ENCODE measurements around the gene NACC1. TPM values are rescaled to one million over a fixed set of nuclear protein-coding genes. Genes with fewer than 3 reads are reported as not detected.

Gene NACC1
- polyA plus RNA-seq, 1 donor (not counting 4 experiments of a cell fraction or from before 2014, with no cell fraction given), result 32.9 TPM

DNA sequence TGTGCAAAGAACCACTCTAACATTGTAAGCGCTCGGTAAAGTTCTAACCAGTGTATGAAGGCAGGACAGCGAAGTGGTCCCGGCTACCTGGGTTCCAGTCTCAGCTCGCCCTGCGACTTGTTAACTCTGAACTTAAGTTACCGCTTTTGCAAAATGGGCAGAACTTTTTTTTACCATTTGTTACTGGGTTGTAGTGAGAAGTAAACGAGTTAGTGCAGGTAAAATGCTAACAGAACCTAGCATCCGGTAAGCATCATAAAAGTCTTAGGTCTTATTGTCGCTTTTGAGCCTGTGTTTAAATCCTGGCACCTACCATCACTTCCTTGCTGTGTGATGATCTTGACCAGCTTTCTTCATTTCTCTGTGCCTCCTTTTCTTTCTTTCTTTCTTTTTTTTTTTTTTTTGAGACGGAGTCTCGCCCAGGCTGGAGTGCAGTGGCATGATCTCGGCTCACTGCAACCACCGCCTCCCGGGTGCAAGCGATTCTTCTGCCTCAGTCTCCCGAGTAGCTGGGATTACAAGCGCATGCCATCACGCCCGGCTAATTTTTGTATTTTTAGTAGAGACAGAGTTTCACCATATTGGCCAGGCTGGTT lies 790 bp upstream of the NACC1 start:
- Histone ChIP-seq H3K36me3 (ENCODE audit: control insufficient read depth in 2 of 2, extremely low read depth in 1 of 2, insufficient read depth in 2 of 2, low read length in 2 of 2) (peaks cover 22 to 31% of the 10 kb centered on the region in 2 experiments), H3K4me2 (ENCODE audit: control insufficient read depth, extremely low read depth, insufficient read depth, low read depth, low read length) (peak overlapping the region; percentile 85), H3K4me1 (ENCODE audit: control insufficient read depth, extremely low read depth, insufficient read depth, low read length) (peaks cover 32% of the 10 kb centered on the region), H2AFZ (ENCODE audit: control insufficient read depth, low read length) (peak overlapping the region; percentile 74), H3K79me2 (ENCODE audit: control insufficient read depth, insufficient read depth, low read length) (peaks cover 55% of the 10 kb centered on the region), H3K9me3 (ENCODE audit: control insufficient read depth, low read depth, low read length) (no peaks in the 10 kb centered on the region), H3K4me3 (ENCODE audit: control insufficient read depth in 2 of 3, extremely low read depth in 1 of 3, insufficient read depth in 2 of 3, low read depth in 1 of 3, low read length in 3 of 3) (peak overlapping the region; percentile 81 to 96 (median 85)), H3K9ac (ENCODE audit: control insufficient read depth, extremely low read depth, insufficient read depth, low read length) (peak overlapping the region; percentile 91), H3K27me3 (ENCODE audit: control insufficient read depth, extremely low read depth, insufficient read depth, low read length) (no peaks in the 10 kb centered on the region), H3K9me1 (ENCODE audit: control insufficient read depth, extremely low read depth, insufficient read depth, low read length) (no peaks in the 10 kb centered on the region), H4K20me1 (ENCODE audit: control insufficient read depth, extremely low read depth, insufficient read depth, low read length) (peaks cover 13% of the 10 kb centered on the region), H3K27ac (ENCODE audit: control insufficient read depth, insufficient read depth, low read length) (peak overlapping the region; percentile 84)
- DNase-seq (ENCODE audit: low read depth, low spot score) (no peak), FAIRE-seq (no peak)
- dilution Hi-C loops (cut with MboI; ENCODE audit: extremely low pct_ligation_motif_present, low sequenced_read_pairs), result no loop called here
- TF ChIP-seq, protein P1, sequence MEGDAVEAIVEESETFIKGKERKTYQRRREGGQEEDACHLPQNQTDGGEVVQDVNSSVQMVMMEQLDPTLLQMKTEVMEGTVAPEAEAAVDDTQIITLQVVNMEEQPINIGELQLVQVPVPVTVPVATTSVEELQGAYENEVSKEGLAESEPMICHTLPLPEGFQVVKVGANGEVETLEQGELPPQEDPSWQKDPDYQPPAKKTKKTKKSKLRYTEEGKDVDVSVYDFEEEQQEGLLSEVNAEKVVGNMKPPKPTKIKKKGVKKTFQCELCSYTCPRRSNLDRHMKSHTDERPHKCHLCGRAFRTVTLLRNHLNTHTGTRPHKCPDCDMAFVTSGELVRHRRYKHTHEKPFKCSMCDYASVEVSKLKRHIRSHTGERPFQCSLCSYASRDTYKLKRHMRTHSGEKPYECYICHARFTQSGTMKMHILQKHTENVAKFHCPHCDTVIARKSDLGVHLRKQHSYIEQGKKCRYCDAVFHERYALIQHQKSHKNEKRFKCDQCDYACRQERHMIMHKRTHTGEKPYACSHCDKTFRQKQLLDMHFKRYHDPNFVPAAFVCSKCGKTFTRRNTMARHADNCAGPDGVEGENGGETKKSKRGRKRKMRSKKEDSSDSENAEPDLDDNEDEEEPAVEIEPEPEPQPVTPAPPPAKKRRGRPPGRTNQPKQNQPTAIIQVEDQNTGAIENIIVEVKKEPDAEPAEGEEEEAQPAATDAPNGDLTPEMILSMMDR (optimal IDR thresholded peaks at IDR 0.05 in 1 of 3, IDR thresholded peaks at IDR 0.05 in 1 of 3, conservative IDR thresholded peaks at IDR 0.05 in 1 of 3; ENCODE audit: extremely low read depth in 1 of 3, insufficient read depth in 2 of 3, low read length in 3 of 3), result no peak
- TF ChIP-seq EZH2 (IDR thresholded peaks at IDR 0.05; ENCODE audit: low read length), result no peak

DNA sequence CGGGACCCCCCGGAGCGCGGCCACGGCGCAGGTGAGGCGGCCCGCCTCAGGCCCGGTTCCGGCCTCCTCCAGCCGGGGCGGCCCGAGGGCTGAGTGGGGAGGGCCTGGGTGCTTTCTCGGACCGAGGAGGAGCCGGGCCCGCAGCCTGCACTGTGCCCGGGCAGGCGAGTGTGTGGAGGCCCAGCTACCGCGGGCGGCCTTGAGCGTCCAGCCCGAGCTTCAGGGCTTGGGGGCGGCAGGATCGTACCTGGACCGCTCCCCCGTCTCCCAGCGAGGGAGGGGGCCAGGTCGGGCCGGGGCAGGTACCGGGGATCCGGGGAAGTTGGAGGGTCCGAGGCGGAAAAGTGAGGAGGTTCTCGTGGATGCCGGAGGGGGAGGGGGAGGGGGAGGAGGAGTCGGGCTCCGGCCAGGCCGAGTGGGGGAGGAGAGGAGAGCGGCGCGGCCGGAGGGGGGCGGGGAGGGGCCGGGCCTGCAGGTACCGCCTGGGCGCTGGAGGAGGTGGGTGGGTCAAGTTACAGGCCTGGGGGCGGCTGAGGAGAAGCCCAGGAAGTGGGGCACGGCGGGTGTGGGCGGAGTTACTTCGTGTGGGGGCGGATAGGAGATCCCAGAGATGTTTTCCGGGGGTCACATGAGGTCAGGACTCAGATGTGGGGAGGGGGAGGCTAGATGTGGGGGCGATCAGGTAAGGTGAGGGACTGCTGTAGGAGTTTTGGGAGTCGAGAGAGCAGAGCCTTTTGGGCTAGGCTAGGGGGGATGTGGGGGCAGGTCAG lies 545 bp downstream of the NACC1 start:
- FAIRE-seq, result no peak

More for the DNA sequence above, 545 bp downstream of the NACC1 start:
- peak overlapping the region; percentile 78 for H3K9ac ChIP-seq (ENCODE audit: control insufficient read depth, extremely low read depth, insufficient read depth, low read length)
- H3K79me2 ChIP-seq (ENCODE audit: control insufficient read depth, insufficient read depth, low read length), result peaks cover 69% of the 10 kb centered on the region
- H3K4me1 ChIP-seq (ENCODE audit: control insufficient read depth, extremely low read depth, insufficient read depth, low read length), result peaks cover 32% of the 10 kb centered on the region
- H4K20me1 ChIP-seq (ENCODE audit: control insufficient read depth, extremely low read depth, insufficient read depth, low read length), result peaks cover 20% of the 10 kb centered on the region
- H3K27me3 ChIP-seq (ENCODE audit: control insufficient read depth, extremely low read depth, insufficient read depth, low read length), result no peaks in the 10 kb centered on the region
- no peaks in the 10 kb centered on the region for H3K9me3 ChIP-seq (ENCODE audit: control insufficient read depth, low read depth, low read length)
- H3K27ac ChIP-seq (ENCODE audit: control insufficient read depth, insufficient read depth, low read length), result peak overlapping the region; percentile 43
- peaks cover 16 to 30% of the 10 kb centered on the region in 2 experiments for H3K36me3 ChIP-seq (ENCODE audit: control insufficient read depth in 2 of 2, extremely low read depth in 1 of 2, insufficient read depth in 2 of 2, low read length in 2 of 2)
- DNase-seq (ENCODE audit: low read depth, low spot score), result no peak
- no peak overlapping the region for H2AFZ ChIP-seq (ENCODE audit: control insufficient read depth, low read length)
- TF ChIP-seq, protein P1 (optimal IDR thresholded peaks at IDR 0.05 in 1 of 3, IDR thresholded peaks at IDR 0.05 in 1 of 3, conservative IDR thresholded peaks at IDR 0.05 in 1 of 3; ENCODE audit: extremely low read depth in 1 of 3, insufficient read depth in 2 of 3, low read length in 3 of 3), result no peak
- no peak for TF ChIP-seq EZH2 (IDR thresholded peaks at IDR 0.05; ENCODE audit: low read length)
- peak overlapping the region; percentile 90 for H3K4me2 ChIP-seq (ENCODE audit: control insufficient read depth, extremely low read depth, insufficient read depth, low read depth, low read length)
- H3K4me3 ChIP-seq (ENCODE audit: control insufficient read depth in 2 of 3, extremely low read depth in 1 of 3, insufficient read depth in 2 of 3, low read depth in 1 of 3, low read length in 3 of 3), result peak overlapping the region; percentile 63 to 95 (median 91)
- no peaks in the 10 kb centered on the region for H3K9me1 ChIP-seq (ENCODE audit: control insufficient read depth, extremely low read depth, insufficient read depth, low read length)
- dilution Hi-C loops (cut with MboI; ENCODE audit: extremely low pct_ligation_motif_present, low sequenced_read_pairs), result no loop called here
